ENCODE data around the gene ANGPT4. TPM values are rescaled to one million over a fixed set of nuclear protein-coding genes. Genes with fewer than 3 reads are reported as not detected.

The ANGPT4 gene
- total RNA-seq, 2 experiments from 2014 or later = not detected

DNA sequence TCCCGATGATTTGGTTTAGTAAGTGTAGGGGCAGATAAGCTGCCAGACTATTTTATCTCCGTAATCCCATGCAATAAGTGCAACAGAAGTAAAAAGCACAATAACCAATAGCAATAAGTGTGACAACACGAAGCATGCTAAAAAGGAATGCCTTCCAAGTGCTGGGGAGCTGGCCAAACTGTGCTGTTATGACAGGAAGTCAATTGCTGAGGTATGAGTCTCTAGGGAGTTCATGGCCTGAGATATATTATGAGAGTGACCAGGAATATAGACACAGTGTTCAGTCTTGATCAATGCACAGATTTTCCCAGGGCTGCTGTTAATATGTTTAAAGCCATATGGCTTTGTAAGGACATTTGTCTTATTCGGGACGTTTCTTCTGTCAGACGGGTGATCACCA, 10.5 kb upstream of the ANGPT4 start:
- peaks cover 22% of the 10 kb centered on the region for H3K27me3 Mint-ChIP-seq
- H3K27ac Mint-ChIP-seq = no peak overlapping the region
- H3K4me3 Mint-ChIP-seq = no peak overlapping the region
- CTCF ChIA-PET = no interaction called here
- no peaks in the 10 kb centered on the region for H3K4me1 Mint-ChIP-seq
- DNase-seq (no peak), ATAC-seq (no peak)
- H3K36me3 Mint-ChIP-seq = peaks cover 2% of the 10 kb centered on the region
- H3K9me3 Mint-ChIP-seq (ENCODE audit: low read depth) = peaks cover 11% of the 10 kb centered on the region

DNA sequence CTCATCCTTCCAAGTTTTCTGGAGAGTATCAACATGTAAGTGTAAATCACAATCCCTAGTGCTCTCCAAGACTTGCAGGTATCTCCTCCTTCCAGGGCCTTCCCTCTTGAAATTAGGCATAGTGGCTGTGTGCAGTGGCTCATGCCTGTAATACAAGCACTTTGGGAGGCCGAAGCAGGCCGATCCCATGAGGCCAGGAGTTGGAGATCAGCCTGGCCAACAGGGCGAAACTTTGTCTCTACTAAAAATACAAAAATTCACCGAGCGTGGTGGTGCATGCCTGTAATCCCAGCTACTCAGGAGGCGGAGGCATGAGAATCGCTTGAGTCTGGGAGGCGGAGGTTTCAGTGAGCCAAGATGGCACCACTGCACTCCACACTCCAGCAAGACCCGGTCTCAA, 9.4 kb upstream of the ANGPT4 start:
- CTCF ChIA-PET = no interaction called here
- H3K36me3 Mint-ChIP-seq = no peaks in the 10 kb centered on the region
- H3K27ac Mint-ChIP-seq = no peak overlapping the region
- no peak overlapping the region for H3K4me3 Mint-ChIP-seq
- H3K4me1 Mint-ChIP-seq = no peaks in the 10 kb centered on the region
- no peak for ATAC-seq
- DNase-seq = no peak
- H3K9me3 Mint-ChIP-seq (ENCODE audit: low read depth) = peaks cover 2% of the 10 kb centered on the region
- H3K27me3 Mint-ChIP-seq = peaks cover 21% of the 10 kb centered on the region

DNA sequence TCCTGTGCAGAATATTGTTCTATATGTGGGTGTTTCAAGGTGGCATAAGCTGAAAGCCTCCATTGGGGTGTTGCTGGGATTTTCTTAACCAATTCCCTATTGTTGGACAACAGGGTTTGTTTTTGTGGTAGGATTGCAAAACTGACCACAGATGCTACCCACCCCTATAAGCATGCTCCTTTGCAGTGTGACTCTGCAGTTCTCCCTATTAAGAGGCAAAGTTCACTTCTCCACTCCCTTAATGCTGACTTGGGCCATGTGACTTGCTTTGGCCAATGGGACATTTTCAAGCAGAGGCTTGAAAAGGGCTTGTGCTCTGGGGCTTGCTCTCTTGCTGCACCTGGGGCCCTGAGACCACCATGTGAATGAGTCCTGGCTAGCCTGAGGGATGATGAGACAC, 8.5 kb upstream of the ANGPT4 start:
- CTCF ChIA-PET = no interaction called here
- peaks cover 17% of the 10 kb centered on the region for H3K27me3 Mint-ChIP-seq
- ATAC-seq (no peak), DNase-seq (no peak)
- no peak overlapping the region for H3K27ac Mint-ChIP-seq
- H3K4me3 Mint-ChIP-seq = no peak overlapping the region
- no peaks in the 10 kb centered on the region for H3K9me3 Mint-ChIP-seq (ENCODE audit: low read depth)
- H3K36me3 Mint-ChIP-seq = no peaks in the 10 kb centered on the region
- no peaks in the 10 kb centered on the region for H3K4me1 Mint-ChIP-seq

DNA sequence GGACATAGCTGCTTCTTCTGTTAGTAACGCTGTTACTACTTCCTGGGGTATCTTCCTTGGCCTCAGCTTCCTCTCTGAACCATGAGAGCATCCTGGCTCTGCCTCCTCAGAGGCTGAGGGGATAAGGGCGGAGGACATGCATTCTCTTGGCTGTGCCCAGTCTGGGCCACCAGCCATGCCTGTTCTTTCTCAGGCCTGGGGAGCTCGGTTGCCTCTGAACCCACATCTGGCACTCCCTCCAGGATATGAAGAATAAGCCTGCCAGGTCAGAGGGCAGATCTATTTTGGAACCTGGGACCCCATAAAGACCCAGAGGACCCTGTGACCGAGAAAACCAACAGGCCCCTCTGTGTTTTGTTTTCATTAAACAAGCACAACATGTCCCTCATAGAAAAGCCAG, 6.6 kb upstream of the ANGPT4 start:
- no peak overlapping the region for H3K4me3 Mint-ChIP-seq
- no peak overlapping the region for H3K27ac Mint-ChIP-seq
- CTCF ChIA-PET = no interaction called here
- DNase-seq (no peak), ATAC-seq (no peak)
- H3K36me3 Mint-ChIP-seq = no peaks in the 10 kb centered on the region
- peaks cover 9% of the 10 kb centered on the region for H3K27me3 Mint-ChIP-seq
- no peaks in the 10 kb centered on the region for H3K9me3 Mint-ChIP-seq (ENCODE audit: low read depth)
- H3K4me1 Mint-ChIP-seq = no peaks in the 10 kb centered on the region

DNA sequence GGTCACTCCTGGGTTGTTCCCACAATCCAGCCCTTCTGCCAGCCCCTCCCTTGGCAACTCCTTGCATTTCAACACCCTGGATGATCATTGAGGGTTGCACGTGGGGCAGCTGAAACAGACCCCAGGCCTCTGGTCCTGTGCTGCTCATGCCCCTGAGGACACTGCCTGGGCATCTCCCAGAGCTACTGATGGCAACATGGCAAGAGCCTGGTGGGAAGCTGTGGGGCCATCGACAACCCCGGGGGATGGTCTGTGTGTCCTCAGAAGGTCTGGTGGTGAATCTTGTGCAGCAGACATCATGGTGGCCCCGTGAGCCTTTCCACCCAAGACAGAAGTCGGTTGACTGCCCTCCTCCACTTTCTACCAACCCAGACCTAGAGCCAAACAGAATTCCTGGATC, 4.9 kb upstream of the ANGPT4 start:
- H3K36me3 Mint-ChIP-seq = no peaks in the 10 kb centered on the region
- DNase-seq (no peak), ATAC-seq (no peak)
- no peaks in the 10 kb centered on the region for H3K9me3 Mint-ChIP-seq (ENCODE audit: low read depth)
- no peak overlapping the region for H3K4me3 Mint-ChIP-seq
- no peaks in the 10 kb centered on the region for H3K4me1 Mint-ChIP-seq
- H3K27ac Mint-ChIP-seq = no peak overlapping the region
- CTCF ChIA-PET = no interaction called here
- peaks cover 7% of the 10 kb centered on the region for H3K27me3 Mint-ChIP-seq

DNA sequence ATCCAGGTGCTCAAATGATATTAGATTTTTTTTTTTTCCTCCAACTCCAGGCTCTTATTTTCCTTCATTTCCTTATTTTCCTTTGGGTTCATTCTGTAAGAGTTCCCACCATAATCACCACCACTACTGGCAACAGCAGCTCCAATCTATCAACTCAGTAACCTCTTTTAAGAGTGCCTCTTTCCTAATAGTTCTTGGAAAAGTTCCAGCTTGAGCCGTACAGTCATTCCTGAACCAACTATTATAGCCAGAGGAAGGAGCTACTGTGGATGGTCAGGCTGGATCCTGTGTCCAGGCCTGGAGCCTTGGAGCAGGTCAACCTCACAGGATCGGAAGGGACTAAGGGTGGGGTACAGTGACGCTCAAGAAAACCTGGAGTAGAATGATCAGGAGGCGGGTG, 4.2 kb upstream of the ANGPT4 start:
- peaks cover 5% of the 10 kb centered on the region for H3K27me3 Mint-ChIP-seq
- no peaks in the 10 kb centered on the region for H3K36me3 Mint-ChIP-seq
- CTCF ChIA-PET = no interaction called here
- DNase-seq = no peak
- H3K27ac Mint-ChIP-seq = no peak overlapping the region
- no peak overlapping the region for H3K4me3 Mint-ChIP-seq
- no peaks in the 10 kb centered on the region for H3K9me3 Mint-ChIP-seq (ENCODE audit: low read depth)
- no peak for ATAC-seq
- H3K4me1 Mint-ChIP-seq = no peaks in the 10 kb centered on the region

DNA sequence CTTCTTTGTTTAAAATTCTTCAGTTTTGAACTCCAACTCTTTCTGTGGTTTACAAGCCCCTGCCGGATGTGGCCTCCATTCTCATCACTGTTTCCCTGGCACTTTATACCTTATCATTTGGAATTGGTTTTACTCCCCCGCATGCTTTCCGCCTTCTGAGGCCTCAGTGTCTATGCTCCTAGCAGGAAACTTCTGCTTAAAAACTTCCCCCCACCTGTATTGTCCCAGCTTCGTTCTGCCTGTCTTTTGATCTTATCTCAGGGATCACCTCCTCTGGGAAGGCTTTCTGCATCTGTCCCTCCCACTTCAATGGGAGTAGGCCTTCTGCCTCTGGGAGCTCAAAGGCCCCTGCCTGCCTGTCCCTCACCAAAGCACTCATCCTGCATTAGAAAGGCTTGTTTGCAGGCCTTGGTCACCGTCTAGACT, 3.4 kb upstream of the ANGPT4 start:
- Mint-ChIP-seq H3K4me1 (no peaks in the 10 kb centered on the region), H3K36me3 (no peaks in the 10 kb centered on the region), H3K4me3 (no peak overlapping the region), H3K27ac (no peak overlapping the region), H3K9me3 (ENCODE audit: low read depth) (no peaks in the 10 kb centered on the region), H3K27me3 (peaks cover 3% of the 10 kb centered on the region)
- DNase-seq (no peak), ATAC-seq (no peak)
- CTCF ChIA-PET = no interaction called here

DNA sequence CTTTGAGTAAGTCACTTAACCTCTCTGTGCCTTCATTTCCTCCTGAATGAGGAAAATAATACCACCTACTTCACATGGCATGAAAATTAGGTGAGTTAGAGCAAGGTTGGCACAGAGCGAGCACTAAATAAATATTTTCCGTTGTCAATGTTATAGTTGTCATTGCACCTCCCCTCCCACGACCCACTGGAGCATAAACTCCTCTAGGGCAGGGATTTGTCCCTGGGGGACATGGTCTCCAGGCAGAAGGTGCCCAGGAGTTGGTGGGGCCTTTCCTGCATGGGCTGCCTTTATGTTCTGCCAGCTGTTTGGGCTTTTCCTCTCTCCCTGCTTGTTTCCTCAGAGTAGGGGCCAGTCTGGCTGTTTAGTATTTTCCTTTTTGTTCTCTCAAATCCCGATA, 1.3 kb upstream of the ANGPT4 start:
- Mint-ChIP-seq H3K27ac (no peak overlapping the region), H3K4me1 (no peaks in the 10 kb centered on the region), H3K36me3 (no peaks in the 10 kb centered on the region), H3K4me3 (no peak overlapping the region), H3K9me3 (ENCODE audit: low read depth) (no peaks in the 10 kb centered on the region), H3K27me3 (peaks cover 12% of the 10 kb centered on the region)
- CTCF ChIA-PET = interaction anchor here (1.1 kb wide), 1 partner anchor 38 kb away, joined by 3 read pairs; no protein-coding TSS in a partner anchor
- DNase-seq (no peak), ATAC-seq (no peak)

DNA sequence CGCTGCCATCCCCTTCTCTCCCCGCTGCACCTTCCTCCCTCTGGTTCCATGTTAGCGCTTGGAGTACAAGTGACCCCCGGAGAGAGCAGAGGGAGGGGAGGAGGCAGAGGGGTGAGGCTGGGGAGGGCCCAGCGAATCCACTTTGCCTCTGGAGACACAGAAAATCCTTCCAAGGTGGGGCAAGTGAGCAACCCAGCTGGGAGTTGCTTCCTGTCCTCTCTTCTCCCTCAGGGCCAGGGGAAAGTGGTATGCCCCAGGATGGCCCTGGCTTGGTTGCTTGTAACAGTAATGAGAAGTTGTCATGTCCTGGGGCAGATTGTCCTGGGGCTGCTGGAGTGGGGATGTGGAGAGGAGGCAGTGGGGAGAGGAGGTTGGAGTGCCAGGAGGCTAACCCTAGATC, 691 bp upstream of the ANGPT4 start:
- Mint-ChIP-seq H3K36me3 (no peaks in the 10 kb centered on the region), H3K27me3 (peaks cover 12% of the 10 kb centered on the region), H3K4me3 (no peak overlapping the region), H3K4me1 (no peaks in the 10 kb centered on the region), H3K9me3 (ENCODE audit: low read depth) (no peaks in the 10 kb centered on the region), H3K27ac (no peak overlapping the region)
- CTCF ChIA-PET = interaction anchor here (1.1 kb wide), 1 partner anchor 39 kb away, joined by 3 read pairs; no protein-coding TSS in a partner anchor
- ATAC-seq (no peak), DNase-seq (no peak)

DNA sequence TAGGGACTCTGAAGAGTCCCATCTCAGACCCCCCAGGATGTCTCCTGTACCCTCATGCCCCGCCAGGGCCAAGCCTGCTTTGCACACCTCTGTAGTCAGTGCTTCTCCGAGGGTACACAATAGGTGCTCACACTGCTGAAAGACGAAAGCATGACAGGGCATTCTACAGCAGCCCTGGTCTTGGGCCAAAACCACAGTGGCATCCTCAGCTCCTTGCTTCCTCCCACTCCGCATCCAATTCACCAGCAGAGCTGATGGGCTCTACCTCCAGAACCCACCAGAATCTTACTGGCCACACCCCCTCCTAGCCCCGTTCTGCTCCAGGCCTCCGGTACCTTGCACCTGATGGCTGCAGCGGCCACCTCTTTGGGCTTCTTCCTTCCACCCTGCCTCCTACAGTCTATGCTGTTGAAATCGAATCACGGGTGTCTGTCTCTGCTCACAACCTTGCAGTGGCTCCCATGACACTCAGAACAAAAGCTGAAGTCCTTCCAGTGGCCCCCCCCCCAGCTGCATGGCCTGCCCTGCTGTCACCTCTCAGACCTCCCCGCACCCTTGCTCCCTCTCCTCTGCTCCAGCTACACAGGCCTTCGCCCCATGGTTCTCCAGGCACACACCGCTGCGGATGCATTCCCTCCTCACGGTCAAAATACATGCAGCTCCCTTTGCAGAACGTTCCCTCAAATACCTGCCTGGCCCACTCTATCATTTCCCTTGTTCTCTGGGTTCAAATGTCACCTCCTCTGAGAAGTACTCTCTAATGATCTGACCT, 1.2 kb downstream of the ANGPT4 start:
- Mint-ChIP-seq H3K9me3 (ENCODE audit: low read depth) (no peaks in the 10 kb centered on the region), H3K4me3 (no peak overlapping the region), H3K27me3 (peaks cover 12% of the 10 kb centered on the region), H3K4me1 (no peaks in the 10 kb centered on the region), H3K36me3 (no peaks in the 10 kb centered on the region), H3K27ac (no peak overlapping the region)
- ATAC-seq (no peak), DNase-seq (no peak)
- CTCF ChIA-PET = no interaction called here

DNA sequence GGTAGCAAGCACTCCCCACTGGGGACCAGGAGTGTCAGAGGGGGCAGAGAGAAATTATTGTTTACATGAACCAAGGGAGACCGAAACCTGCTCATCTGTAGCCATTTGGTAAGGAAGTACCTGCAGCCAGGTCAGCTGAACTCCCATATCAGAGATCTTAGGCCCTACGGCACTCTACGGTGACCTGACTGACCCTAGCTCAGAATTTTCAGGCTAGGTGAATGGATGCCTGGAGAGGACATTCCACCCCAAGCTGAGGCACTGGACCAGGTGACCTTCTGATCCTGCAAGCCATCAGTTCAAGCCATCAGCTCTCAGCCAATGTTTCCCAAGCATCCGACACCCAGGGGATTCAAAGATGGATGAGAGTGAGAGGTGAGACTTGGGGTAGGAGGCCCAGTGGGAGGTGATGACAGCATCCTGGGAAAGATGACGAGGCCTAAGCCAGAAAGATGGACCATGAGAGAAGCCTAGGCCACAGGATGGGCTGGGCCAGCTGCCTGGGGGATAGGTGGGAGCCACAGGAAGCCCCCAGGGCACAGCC, 2.8 kb downstream of the ANGPT4 start:
- Mint-ChIP-seq H3K9me3 (ENCODE audit: low read depth) (no peaks in the 10 kb centered on the region), H3K36me3 (no peaks in the 10 kb centered on the region), H3K4me3 (no peak overlapping the region), H3K27ac (no peak overlapping the region), H3K27me3 (peaks cover 12% of the 10 kb centered on the region), H3K4me1 (no peaks in the 10 kb centered on the region)
- DNase-seq (no peak), ATAC-seq (no peak)
- CTCF ChIA-PET = interaction anchor here (2.1 kb wide), 1 partner anchor 95 kb away, joined by 7 read pairs; no protein-coding TSS in a partner anchor

DNA sequence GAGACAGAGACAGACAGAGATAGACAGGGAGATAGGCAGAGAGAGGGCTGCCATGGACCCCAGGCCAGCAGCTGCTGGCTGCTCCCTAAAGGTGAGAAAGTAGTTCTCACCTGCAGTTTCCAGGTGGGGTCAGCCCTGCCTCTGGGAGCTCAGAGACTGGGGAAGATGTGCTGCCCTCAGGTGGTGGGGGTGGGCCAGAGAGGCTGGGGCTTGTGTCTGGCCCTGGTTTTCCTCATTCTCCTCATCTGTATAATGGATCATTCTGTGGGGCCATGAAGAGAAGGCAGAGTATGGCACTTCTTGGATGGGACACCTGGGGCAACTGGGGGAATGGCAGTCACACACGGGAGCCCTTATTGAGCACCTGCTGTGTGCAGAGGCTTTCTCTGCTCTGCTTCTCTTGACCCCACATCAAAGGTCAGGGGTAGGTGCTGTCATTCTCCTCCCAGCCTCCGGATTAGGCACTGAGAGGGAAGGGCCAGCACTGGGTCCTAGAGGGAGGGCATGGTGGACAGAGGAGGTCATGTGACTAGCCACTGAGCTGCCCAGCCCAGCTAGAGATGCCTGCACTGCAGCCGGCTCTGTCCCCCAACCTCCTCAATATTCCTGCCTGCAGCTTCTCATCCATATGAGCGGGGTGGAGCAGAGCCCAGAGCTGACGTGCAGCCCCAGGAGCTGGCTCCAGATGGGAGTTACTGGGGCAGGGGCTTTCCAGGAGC, 4.1 kb downstream of the ANGPT4 start:
- no peak for DNase-seq
- Mint-ChIP-seq H3K36me3 (no peaks in the 10 kb centered on the region), H3K27ac (no peak overlapping the region), H3K4me1 (no peaks in the 10 kb centered on the region), H3K27me3 (peaks cover 12% of the 10 kb centered on the region), H3K4me3 (no peak overlapping the region), H3K9me3 (ENCODE audit: low read depth) (no peaks in the 10 kb centered on the region)
- no peak for ATAC-seq
- CTCF ChIA-PET = interaction anchor here (1.2 to 2.1 kb wide), 2 partner anchors 78 to 94 kb away, joined by 4 to 7 read pairs; partner anchors contain the start of gene FAM110A

DNA sequence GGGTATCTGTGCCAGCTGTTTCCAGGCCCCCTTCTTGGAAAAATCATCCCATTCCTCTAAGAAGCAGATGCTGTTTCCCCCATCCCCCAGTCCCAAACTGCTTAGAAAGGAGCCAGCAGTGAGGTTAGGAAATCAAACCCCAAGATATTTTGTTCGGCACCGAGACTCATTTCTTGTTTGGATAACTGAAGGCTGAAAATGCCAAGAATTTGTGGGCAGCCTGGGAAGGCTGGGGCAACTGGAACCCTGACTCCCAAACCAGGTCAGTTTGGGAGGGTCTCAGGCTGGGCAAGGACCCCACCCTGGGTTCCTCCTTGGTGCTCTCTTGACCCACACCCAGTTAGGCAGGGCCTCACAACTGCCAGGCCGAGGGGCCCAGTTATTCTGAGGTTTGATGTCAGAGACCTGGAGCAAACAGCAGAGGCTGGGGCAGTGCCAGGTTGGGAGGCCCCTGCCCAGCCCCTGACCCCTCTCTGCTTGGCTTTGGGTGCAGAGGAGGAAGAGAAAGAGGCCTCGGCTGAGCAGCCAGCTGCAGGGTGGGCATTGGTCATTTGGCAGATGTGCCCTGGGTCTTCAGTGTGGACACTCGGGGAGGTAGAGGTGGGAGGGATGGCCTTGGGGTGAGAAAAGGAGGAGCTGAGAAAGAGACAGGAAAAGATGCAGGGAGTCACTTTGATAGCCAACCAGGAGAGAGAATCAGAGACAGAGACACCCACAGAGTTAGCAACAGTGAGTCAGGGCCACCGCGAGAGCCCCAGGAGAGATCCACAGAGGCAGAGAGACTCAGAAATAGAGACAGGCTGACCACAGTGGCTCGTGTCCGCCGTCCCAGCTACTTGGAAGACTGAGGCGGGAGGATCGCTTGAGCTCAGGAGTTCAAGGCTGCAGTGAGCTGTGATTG, 5.0 kb downstream of the ANGPT4 start:
- no peak overlapping the region for H3K27ac Mint-ChIP-seq

More for the DNA sequence above, 5.0 kb downstream of the ANGPT4 start:
- no peak for DNase-seq
- CTCF ChIA-PET = interaction anchor here (1.2 to 2.1 kb wide), 2 partner anchors 78 to 93 kb away, joined by 4 to 7 read pairs; partner anchors contain the start of gene FAM110A
- Mint-ChIP-seq H3K27me3 (peaks cover 9% of the 10 kb centered on the region), H3K4me1 (no peaks in the 10 kb centered on the region), H3K4me3 (no peak overlapping the region), H3K9me3 (ENCODE audit: low read depth) (no peaks in the 10 kb centered on the region), H3K36me3 (no peaks in the 10 kb centered on the region)
- ATAC-seq = no peak

Data from activated CD8-positive, alpha-beta memory T cell treated with anti-CD3 and anti-CD28 coated beads, Interleukin-2, amount 10 ng/mL, durations not matched to agents 7 days and 5 days (primary cell).